GM11168 (cell line): ENCODE results near the gene PPP6R2.

Experiments
- in situ Hi-C: fragments of 300-500 bp; cut with MboI; formaldehyde crosslinking; loops from one replicate; pipeline ENCODE4 v1.12.0; 2022; ENCODE audit warnings: low sequenced_read_pairs; ENCODE audit not compliant: unreplicated experiment

Gene PPP6R2

GRCh38 chr22:50304528-50305392 lies 38.4 kb upstream of the PPP6R2 start:
- in situ Hi-C loops = no loop called here

DNA sequence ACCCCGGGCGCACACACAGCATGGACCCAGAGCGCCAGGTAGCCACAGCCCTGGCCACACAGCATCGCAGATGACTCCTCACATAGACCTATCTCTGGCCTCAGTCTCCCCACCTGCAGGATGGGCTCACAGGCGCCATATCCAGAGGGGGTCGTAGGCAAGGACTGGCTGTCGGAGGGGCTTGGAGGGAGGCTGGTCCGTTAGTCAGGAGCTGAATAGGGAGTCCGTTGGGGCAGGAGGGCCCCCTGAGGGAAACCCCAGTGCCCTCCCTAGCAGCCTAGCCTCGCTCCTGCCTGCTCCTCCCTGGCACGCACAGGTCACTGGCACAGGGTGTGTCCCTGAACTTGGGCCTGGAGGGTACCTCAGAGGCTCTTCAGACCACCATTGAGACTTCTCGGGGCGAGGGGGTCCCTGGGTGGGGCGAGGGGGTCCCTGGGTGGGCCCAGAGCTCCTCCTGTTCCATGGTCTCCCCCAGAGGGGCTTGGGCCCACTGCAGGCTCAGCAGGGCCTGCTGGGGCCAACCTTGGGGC lies 37.7 kb upstream of the PPP6R2 start:
- in situ Hi-C loops = no loop called here

GRCh38 chr22:50305923-50306566 lies 37.1 kb upstream of the PPP6R2 start:
- in situ Hi-C loops = no loop called here

GRCh38 chr22:50306753-50307749 lies 36.1 kb upstream of the PPP6R2 start, which contains the start of gene PLXNB2:
Gene PLXNB2, minus strand, starts transcription at chr22:50307646. Its CDS starts 17,062 bp downstream, at chr22:50290584.
- in situ Hi-C loops = no loop called here

GRCh38 chr22:50307890-50308596 lies 35.1 kb upstream of the PPP6R2 start:
- in situ Hi-C loops = no loop called here

GRCh38 chr22:50308597-50308935 lies 34.6 kb upstream of the PPP6R2 start:
- in situ Hi-C loops = no loop called here

DNA sequence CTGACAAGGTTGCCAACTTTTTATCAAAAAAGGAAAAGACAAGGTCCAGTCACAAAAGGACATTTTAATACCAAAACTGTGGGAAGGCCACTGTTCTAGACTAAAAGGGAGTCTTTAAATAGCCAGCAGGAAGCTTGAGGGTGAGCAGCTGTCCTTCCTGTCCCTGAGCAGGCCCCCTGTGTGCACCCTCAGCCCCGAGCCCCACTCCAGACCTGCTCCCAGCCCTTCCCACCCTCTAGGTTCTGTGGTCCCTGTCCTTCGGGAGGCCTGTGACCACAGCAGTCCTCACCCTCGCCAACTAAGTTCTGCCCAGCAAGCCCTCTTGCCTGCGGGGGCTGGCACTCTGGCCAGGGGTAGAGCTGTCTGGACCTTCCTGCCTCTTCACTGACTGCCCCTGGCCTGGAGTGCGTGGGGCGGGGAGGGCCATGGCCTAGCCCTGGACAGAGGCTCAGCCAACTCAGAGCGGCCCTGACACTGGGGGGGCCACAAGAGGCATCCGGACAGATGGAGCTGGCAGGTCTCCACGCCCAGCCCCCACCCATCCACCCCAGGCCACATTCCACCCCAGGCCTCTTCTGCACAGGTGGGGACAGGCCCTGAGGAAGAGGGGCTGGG lies 34.0 kb upstream of the PPP6R2 start:
- in situ Hi-C loops = no loop called here

DNA sequence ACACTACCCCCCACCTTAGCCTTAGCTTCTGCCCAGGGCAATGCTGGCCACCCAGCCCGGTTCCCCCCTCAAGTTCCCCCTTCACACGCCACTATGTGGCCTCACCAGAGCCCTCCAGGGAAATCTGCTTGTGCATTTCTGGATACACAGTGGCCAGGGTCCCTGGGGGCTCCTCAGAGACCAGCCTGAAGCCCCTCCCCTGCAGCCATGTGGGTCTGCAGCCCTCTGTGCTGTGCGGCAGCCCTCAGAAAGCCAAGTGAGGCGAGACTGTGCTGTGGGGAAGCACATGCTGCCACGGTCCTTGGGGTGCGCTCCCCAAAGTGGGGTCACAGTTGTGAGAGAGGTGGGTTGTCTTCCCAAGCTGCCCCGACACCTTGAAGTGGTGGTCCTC lies 33.5 kb upstream of the PPP6R2 start:
- in situ Hi-C loops = no loop called here

DNA sequence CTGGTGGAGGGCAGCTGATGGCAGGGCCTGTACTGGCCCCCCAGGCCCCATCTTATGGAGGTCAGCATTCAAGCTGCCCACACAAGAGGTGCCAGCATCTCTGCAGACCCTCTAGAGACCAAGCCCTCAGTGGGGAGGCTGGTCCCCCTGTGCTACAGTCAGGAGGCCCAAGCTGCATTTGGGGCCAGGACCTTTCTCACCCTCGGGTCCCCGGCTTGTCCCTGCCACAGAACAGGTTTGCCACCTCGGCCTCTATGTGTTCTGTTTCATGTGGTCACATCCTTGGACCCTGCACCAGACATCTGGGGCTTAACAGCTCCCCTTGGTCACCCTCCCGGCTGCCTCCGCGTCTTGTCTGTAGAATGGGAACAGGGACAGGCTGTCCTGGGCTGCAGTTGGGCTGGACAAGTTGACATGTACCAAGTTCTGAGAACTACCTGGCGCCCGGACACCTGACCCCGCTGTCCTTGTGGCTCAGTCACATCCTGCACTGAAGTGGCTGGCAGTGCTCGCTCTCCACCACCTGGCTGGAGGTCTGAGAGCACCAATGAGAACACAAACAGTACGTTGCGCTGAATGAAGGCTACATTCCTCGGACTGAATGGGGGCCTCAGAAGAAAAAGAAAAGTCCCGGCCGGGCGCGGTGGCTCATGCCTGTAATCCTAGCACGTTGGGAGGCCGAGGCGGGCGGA lies 33.0 kb upstream of the PPP6R2 start:
- in situ Hi-C loops = no loop called here

GRCh38 chr22:50310949-50311444 lies 32.1 kb upstream of the PPP6R2 start:
- in situ Hi-C loops = no loop called here

DNA sequence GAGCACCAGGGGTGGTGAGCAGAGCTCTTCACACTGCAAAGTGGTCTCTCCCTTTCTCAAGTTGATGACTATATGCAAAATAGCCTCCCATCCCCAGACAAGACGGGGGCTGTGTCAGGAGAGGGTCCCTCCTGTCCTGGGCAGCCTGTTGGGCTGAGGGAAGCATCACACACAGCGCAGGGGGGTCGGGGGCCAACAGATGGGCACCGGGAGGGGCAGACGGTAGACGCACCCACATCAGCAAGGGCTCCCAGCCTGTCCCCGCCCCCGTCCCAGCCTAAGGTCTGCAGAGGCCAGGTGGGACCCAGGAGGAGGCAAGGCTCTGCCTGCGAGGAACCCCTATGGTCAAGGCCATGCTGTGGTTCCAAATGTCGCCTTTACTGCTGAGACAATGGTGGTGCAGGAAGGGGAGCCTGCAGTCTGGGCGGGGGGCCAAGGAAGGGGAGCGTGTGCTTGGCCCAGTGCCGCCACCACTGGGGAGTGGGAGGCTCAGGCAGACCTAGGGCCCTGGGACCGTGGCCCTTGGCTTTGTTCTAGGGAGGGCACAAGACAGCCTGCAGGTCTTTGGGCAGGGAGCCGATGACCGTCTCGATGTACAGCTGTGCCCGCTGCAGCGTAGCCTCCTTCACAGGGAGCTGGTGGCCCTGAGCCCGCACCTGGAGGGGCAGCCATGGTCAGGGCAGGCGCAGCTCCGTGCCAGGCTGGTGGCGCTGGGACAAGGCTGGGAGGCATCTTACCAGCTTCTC lies 31.3 kb upstream of the PPP6R2 start:
- in situ Hi-C loops = no loop called here

DNA sequence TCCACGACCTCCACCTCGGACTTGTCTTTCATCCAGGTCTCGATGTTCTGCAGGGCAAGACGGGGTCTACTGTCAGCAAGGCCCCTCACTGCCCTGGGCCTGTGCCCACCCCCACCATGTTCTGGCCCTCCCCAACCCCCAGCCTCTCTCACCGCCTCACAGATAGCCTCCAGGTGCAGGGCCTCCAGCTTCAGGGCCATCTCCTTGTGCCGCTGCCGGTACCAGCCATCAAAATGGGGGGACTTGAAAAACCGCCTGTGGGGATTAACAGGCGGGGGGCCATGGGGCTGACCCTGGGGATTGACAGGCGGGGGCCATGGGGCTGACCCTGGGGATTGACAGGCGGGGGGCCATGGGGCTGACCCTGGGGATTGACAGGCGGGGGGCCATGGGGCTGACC lies 30.8 kb upstream of the PPP6R2 start:
- in situ Hi-C loops = no loop called here

GRCh38 chr22:50313021-50313420 lies 30.1 kb upstream of the PPP6R2 start:
- in situ Hi-C loops = no loop called here

GRCh38 chr22:50313600-50313999 lies 29.5 kb upstream of the PPP6R2 start:
- in situ Hi-C loops = no loop called here

- in situ Hi-C loops = no loop called here
Observed at GRCh38 chr22:50314081-50314454, 29.1 kb upstream of the PPP6R2 start.

GRCh38 chr22:50314455-50315288 lies 28.5 kb upstream of the PPP6R2 start:
- in situ Hi-C loops = no loop called here
